Measurements from ENCODE around the gene FOXO6.

FOXO6 gene

DNA sequence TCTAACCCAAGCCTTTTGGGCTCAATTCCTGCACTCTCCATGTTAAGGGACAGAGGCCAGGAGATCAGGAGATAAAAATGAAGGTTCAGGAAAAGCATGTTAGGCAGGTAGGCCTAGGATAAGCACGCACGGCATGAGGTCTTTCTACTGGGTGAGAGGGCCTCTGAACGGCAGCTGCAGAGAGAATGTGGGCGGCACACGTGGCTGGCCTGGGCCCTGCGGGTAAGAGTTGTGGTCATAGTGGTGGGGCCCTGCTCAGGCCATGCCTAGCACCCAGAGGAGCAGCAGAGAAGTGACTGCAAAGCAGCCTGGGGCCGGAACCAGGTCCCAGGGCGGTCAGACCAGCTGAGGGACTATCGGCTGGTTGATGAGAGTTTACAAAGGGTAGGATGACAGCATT is 7.5 kb upstream of the FOXO6 start:
- no peak for DNase-seq (ENCODE audit: low spot score)

- no peak for DNase-seq (ENCODE audit: low spot score)
These were observed 6.3 kb upstream of the FOXO6 start for GRCh38 chr1:41354956-41355355.

GRCh38 chr1:41355356-41355755 is 5.9 kb upstream of the FOXO6 start:
- no peak for DNase-seq (ENCODE audit: low spot score)

- no peak for DNase-seq (ENCODE audit: low spot score)
These were observed 5.5 kb upstream of the FOXO6 start for GRCh38 chr1:41355761-41356160.

GRCh38 chr1:41356752-41357151 is 4.5 kb upstream of the FOXO6 start:
- DNase-seq (ENCODE audit: low spot score): no peak

DNA sequence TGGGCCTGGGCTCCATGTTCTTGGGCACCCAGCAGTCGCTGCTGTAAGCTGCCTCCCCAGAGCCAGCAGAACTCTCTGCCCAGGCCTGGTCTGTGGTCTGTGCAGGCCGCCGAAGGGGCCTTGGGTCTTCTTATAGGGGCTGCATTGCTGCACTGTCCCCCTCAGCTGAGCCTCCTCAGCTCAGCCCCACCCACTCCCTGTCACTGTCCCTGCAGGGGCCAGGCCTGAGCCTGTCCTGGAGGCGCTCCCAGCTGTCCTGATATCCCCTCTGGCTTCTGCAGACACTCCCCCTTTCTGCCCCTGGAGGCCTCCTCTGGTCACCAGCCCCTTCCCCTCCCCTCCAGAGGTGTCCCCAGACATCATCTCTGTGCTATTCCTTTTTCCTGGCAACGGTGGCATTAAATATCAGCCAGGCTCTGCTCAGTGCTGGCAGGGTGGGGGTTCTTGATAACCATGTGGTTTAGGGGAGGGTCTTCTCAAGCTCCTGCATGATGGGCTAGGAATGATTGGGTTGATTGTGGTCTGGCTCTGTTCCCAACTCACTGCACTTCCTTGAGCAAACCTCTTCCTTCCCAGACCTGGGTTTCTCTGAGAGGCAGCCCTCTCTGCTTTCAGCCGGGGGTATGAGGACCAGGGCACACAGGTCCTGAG is 3.7 kb upstream of the FOXO6 start:
- DNase-seq (ENCODE audit: low spot score): no peak

DNA sequence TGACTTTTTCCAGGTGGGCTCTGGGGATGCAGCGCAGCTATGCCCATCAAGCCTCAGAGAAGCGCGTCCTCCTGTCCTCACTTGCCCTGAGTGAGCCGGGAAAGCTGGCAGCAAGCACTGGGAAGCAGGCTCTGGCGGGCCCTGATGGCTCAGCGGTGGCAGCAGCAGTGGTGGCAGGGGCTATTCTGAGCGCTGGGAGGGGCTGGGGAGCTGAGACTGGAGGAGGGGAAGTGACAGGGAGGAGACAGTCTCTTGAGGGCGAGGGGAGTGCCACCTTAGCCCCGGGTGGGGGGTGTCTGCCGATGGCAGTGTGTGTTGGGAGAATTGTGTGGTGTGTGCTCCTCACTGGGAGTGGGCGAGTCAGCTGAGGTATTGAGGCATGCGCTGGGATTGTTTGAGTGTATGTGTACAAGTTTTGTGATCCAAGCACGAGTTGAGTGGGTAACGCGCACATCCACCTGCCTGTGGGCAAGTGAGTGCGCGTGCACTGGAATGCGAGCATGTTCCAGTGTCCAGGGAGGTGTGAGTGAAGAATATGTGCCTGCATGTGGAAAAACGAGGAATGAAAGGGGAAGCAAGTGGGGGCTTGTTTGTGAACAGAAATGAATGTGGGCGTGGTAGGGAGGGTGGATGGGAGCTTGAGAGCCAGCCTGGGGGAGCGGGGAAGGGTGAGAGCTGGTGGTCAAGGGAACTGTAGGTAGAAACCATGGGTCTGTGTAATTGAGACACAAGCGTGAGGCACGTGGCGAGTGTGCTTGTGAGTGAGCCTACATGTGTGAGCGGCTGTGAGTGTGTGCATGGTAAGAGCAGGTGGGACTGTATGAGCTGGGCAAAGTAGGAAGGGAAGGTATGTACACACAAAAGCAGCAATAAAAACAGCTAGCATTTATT is 2.9 kb upstream of the FOXO6 start:
- DNase-seq (ENCODE audit: low spot score): no peak

DNA sequence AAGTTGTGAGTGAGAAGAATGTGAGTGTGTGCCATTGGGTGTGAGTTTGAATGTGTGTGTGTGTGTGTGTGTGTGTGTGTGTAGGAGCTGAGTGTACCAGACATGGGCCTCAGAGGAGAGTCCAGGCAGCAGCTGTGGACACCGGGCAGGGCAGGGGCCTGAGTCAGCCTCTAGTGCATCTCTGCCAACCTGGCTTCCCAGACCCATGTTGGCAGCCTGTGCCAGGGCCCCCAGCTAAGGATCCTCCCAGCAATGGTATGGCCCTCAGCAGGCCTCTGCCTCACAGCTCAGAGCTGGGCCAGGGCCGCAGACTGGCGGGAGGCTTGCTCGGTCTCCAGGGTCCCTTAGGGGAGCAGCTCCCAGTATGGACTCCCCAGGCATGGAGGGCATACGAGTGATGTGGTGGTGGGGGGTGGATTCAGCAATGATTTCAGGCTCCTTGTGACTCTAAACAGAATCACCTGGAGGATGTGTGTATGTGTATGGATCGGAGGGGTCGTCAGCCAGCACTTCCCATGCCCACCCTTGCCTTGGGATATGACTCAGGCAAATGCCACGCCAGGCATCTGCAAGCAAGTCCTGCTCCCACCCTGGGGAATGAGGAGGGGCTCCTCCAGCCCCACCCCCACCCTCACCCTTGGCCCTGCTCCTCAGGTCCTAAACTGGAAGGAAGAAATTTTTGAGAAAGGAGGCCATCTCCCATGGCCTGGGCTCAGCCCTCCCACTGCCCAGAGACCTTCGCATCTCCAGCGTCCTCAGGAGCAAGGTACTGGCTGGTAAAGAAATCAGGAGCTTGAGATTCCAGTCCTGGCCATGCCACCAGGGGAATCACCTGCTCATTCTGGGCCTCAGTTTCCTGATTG is 1.8 kb upstream of the FOXO6 start:
- no peak for DNase-seq (ENCODE audit: low spot score)

- DNase-seq (ENCODE audit: low spot score): no peak
These were observed 1.0 kb upstream of the FOXO6 start for GRCh38 chr1:41360074-41360785.

DNA sequence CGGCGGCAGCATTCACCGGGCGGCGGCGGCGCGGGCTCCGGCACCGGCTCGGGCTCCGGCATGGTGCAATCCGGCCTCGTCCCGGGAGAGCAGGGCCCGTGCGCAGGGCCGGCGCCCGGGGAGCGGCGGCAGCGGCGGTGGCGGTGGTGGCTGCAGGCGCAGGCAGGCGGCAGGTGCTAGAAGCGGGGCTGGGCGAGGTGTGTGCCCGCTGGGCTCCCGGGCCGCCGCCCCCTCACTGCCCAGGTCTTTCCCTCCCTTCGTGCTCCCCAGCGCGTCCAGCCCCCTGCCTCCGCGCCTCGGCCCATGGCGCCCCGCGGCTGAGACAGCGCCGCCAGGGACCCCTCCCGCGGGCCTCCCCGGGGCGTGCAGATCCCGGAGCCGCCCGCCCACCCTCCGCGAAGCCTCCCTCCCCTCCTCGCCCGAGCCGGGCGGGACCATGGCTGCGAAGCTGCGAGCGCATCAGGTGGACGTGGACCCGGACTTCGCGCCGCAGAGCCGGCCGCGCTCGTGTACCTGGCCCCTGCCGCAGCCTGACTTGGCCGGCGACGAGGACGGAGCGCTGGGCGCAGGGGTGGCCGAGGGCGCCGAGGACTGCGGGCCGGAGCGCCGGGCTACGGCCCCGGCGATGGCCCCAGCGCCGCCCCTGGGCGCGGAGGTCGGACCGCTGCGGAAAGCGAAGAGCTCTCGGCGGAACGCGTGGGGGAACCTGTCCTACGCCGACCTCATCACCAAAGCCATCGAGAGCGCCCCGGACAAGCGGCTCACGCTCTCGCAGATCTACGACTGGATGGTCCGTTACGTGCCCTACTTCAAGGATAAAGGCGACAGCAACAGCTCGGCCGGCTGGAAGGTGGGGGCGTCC is 492 bp downstream of the FOXO6 start:
- no peak for DNase-seq (ENCODE audit: low spot score)

DNA sequence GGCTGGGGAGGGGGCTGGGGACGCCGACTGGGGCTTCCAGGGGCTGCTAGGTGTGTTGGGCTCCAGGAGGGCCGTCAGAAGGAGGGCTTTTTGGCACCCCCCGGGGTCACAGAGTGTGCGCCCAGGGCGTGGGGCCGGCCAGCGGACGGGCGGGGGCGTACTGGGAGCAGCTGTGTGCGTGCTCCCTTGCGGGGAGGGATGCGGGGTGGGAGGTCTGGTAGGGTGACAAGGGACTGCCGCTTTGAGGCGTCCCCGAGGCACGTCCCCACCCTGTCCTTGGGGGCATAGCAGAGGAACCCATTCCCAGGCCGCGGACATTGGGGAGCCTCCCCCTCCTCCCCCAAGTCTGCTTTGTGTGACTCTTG is 1.1 kb downstream of the FOXO6 start:
- DNase-seq (ENCODE audit: low spot score): no peak

- no peak for DNase-seq (ENCODE audit: low spot score)
These were observed 1.7 kb downstream of the FOXO6 start for GRCh38 chr1:41362749-41363590.

- no peak for DNase-seq (ENCODE audit: low spot score)
These were observed 2.5 kb downstream of the FOXO6 start for GRCh38 chr1:41363591-41364320.

DNA sequence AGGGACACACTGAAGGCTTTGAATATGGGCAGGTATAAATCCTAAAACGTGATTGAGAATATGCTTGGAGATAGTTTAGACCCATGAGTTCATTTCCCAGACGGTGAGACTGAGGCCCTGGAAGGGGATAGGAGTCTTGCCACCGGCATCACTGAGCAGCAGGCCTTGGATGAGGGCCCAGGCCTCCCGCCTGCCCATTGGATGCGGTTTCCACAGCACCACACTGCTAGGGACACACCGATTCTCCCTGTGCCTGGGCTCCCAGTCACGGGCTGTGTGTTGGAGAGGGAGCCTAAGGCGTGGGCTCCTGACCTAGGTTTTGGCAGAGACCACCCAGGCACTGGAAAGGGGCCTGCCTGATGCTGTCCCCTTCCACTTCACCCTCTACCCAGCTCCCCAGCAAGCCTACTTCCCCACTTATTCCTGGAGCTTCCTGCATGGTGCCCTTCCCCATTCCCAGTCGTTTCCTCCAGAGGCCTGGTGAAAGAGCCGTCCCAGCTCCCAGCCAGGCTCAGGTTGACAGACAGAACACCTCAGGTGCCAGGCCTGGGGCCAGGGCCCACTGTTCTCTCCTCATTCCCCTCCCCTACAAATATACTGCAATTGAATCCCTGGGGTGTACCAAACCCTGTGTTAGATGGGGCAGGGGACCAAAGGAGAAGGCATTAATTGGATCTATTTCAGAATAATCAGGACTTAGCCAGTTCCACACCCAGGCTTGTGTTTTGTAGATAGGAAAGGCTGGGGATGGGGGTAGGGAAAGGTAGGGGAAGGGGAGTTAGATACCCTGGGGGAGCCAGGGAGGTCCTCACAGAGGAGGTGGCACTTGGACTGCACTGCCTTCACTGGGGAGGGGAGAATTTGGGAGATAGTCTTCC is 3.4 kb downstream of the FOXO6 start:
- DNase-seq (ENCODE audit: low spot score): no peak

- no peak for DNase-seq (ENCODE audit: low spot score)
These were observed 4.0 kb downstream of the FOXO6 start for GRCh38 chr1:41365320-41365633.

DNA sequence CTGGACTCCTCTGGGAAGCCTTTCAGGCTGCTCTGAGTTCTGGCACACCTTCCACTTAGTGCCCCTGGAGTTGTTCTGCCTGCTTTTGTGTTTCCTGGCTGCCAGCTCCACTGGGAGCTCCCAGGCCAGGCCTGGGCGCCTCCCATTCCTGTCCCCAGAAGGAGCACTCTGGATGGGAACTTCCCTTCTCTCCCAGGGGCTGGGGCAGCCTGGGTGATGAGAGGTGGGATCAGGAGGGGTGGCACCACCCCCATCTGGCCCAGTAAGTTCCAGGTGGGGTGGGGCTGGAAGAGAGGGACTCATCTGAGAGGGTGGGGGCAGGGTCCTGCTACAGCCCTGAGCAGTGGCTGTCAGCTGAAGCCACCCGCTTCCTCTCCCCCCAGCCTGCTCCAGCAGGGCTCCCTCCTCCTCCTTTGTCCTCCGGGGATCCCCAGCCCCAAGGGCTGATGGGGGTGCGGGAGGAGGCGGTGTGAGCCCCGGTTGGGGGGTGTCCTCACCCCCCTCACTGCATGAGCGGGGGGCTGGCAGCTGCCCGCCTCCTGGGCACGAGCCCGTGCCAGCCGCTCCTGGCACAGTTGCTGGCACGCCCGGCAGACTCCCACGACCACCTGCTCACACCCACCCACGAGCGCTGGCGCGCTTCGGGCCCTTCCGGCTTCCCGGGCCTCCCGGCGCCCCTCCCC is 4.7 kb downstream of the FOXO6 start:
- DNase-seq (ENCODE audit: low spot score): no peak

GRCh38 chr1:41366455-41367287 is 5.4 kb downstream of the FOXO6 start:
- peak; percentile 9 for DNase-seq (ENCODE audit: low spot score)

All from CD4-positive, alpha-beta T cell treated with Interleukin-6 at 100 ng/mL for 8 hours (primary cell).